Stimulated activated effector memory CD8-positive, alpha-beta T cell treated with anti-CD3 and anti-CD28 coated beads, Interleukin-12 subunit alpha, Interleukin-12 subunit beta, amount 100 ng/mL, for 72 hours (primary cell): ENCODE results near the gene EPS8L3.
"Not testable (repeated sequence)": the region's sequence is repeated elsewhere in the genome, so short reads cannot be mapped to it uniquely, and the experiment has no call there.

ENCODE experiments used
- ATAC-seq: fragments of 150-1000 bp; cut with Tn5 transposase; 2 replicates; pipeline ENCODE4 v1.10.0; 2021
- DNase-seq, 2 donors: peaks; one replicate each; pipeline ENCODE4 v3.0.0; 2021 to 2022; ENCODE audit warnings: low spot score in 2 of 2
- H3K27ac Mint-ChIP-seq: one replicate; pipeline ENCODE4 v1.8.0; 2022; ENCODE audit warnings: mild to moderate bottlenecking, mixed read lengths
- H3K36me3 Mint-ChIP-seq: one replicate; pipeline ENCODE4 v1.8.0; 2022; ENCODE audit warnings: mild to moderate bottlenecking, mixed read lengths
- H3K4me1 Mint-ChIP-seq: one replicate; pipeline ENCODE4 v1.8.0; 2022; ENCODE audit warnings: mixed read lengths
- H3K4me3 Mint-ChIP-seq: one replicate; pipeline ENCODE4 v1.8.0; 2022; ENCODE audit warnings: mild to moderate bottlenecking, mixed read lengths
- H3K9me3 Mint-ChIP-seq: one replicate; pipeline ENCODE4 v1.8.0; 2022; ENCODE audit warnings: mixed read lengths

EPS8L3 gene

DNA sequence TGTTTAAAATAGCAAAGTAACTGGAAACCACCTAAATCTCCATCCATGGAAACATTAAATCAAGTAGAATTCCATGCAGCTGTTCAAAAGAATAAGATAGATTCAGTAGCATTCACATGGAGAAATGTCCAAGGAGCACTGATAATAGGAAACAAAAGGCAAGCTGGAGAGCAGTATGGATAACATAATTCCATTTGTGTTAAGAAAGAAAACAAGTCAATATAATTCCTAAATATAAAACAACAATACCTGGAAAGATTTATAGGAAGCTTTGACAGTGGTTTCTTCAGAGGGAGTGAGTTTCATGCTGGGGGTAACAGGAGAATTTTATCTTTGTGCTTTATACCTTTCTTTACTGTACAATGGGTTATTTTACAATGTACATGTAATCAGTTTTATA is 36.6 kb upstream of the EPS8L3 start:
- H3K4me3 Mint-ChIP-seq, result no peak overlapping the region
- ATAC-seq, result no peak
- H3K9me3 Mint-ChIP-seq, result no peaks in the 10 kb centered on the region
- H3K27ac Mint-ChIP-seq, result peak overlapping the region; percentile 95
- no peak for DNase-seq
- peaks cover 71% of the 10 kb centered on the region for H3K4me1 Mint-ChIP-seq
- H3K36me3 Mint-ChIP-seq, result peaks cover 12% of the 10 kb centered on the region

DNA sequence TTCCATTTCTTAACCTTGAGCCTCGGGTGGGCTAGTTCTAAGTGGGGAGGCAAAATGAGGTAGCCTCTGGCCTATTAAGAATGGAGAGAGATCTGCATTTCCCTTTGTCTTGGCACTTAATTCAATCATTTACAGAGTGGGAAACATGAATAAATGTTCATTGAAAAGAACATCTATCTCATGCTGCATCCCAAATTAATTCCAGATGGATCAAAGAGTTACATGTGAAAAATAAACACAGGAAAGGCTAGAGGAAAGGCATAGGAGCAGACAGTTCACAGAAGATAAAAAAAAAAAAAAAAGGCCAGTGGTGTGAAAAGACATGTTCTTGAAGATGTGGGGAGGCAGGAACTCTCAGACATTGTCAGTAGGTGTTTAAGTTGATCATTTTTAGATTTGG is 35.7 kb upstream of the EPS8L3 start:
- no peak overlapping the region for H3K4me3 Mint-ChIP-seq
- peaks cover 77% of the 10 kb centered on the region for H3K4me1 Mint-ChIP-seq
- H3K36me3 Mint-ChIP-seq, result peaks cover 12% of the 10 kb centered on the region
- no peak for DNase-seq
- no peaks in the 10 kb centered on the region for H3K9me3 Mint-ChIP-seq
- ATAC-seq, result no peak
- peak overlapping the region; percentile 14 for H3K27ac Mint-ChIP-seq

DNA sequence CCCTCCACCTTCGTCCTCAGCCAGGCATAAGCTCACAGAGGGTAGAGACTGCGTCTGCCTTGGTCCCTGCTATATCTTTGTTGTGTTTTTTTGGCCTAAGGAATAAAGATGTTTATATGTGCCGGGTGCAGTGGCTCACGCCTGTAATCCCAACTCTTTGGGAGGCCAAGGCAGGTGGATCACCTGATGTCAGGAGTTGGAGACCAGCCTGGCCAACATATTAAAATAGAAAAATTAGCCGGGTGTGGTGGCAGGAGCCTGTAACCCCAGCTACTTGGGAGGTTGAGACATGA is 33.5 kb upstream of the EPS8L3 start:
- Mint-ChIP-seq H3K27ac (peak overlapping the region; percentile 92), H3K4me1 (peaks cover 77% of the 10 kb centered on the region), H3K4me3 (peak overlapping the region; percentile 49)
- DNase-seq, H3K36me3 Mint-ChIP-seq, ATAC-seq, H3K9me3 Mint-ChIP-seq: not testable (repeated sequence)

DNA sequence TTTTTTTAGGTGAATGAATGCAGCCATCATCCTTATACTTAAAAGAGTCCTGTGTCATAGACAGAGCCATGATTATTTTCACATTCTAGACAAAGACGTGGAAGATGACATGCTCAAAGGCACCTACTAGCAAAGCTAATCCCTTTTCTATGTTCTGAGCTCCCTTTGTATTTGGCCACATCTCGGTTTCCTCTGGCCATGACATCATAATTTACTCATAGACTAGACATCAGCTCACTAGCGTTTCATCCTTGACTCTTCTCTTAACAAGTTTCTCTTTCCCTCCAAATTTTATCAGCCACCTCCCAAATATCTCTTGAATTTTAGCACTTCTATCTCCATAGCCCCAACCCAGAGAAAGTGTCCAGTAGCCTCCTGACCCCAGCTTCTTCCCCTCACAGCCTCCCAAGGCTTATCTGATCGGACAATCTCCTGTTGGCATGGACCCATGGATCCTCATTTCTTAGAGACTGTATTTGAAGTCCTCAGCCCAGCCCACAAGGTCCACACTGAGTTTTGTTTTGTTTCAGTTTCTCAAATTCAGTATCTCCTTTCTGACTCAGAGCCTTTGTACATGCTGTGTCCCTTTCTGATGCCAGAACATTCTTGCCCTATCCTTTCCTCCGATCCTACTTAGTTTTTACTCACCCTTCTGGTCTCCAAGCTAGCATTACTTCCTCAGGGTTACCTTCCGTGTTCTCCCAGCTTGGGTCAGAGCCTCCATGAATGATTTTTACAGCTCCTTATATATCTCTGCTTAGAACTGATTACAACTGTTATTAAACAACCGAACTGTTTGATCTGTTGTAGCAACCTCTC is 33.0 kb upstream of the EPS8L3 start:
- peak overlapping the region; percentile 49 for H3K4me3 Mint-ChIP-seq
- ATAC-seq (peak; percentile 77), DNase-seq (no peak)
- no peaks in the 10 kb centered on the region for H3K9me3 Mint-ChIP-seq
- H3K36me3 Mint-ChIP-seq, result peaks cover 5% of the 10 kb centered on the region
- H3K27ac Mint-ChIP-seq, result peak overlapping the region; percentile 92
- peaks cover 76% of the 10 kb centered on the region for H3K4me1 Mint-ChIP-seq

DNA sequence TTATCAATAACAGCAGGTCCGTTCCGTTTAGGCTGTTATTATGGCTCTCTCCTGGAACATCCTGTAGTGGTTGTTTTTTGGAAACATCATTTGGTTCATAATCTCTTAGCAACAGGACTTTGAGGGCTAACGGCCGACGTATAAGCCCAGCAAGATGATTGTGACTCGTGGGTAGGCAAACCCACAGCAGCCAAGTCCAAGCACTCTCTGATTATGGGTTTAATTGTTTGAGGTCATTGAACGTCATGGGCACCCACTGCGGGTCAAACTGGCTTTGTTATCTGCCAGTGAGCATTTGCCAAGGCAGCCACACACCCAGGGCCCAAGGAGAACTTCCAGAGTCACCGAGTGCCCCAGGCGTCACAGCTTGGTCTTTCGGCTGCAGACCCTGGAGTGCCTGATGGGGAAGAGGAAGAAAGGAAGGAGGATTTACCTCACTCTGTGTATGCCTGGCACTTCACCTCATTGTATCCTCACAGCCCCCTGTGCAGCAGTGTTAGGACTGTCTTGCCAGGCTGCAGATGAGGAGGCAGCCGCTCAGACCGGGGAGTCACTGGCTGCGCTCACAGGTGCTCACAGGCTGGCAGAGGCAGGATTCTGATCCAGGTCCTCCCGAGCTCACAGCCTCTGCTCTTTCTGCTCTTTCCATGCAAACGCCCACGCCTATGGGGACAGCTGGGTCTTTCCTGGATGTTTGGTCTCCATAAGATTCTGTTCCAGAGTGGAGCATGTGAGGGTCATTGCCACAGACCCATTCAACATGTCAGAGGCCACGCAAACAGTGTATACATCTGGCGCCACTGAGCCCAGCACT is 30.8 kb upstream of the EPS8L3 start:
- no peak for DNase-seq
- no peak overlapping the region for H3K27ac Mint-ChIP-seq
- no peak overlapping the region for H3K4me3 Mint-ChIP-seq
- no peak for ATAC-seq
- no peaks in the 10 kb centered on the region for H3K36me3 Mint-ChIP-seq
- H3K4me1 Mint-ChIP-seq, result peaks cover 80% of the 10 kb centered on the region
- H3K9me3 Mint-ChIP-seq, result no peaks in the 10 kb centered on the region

DNA sequence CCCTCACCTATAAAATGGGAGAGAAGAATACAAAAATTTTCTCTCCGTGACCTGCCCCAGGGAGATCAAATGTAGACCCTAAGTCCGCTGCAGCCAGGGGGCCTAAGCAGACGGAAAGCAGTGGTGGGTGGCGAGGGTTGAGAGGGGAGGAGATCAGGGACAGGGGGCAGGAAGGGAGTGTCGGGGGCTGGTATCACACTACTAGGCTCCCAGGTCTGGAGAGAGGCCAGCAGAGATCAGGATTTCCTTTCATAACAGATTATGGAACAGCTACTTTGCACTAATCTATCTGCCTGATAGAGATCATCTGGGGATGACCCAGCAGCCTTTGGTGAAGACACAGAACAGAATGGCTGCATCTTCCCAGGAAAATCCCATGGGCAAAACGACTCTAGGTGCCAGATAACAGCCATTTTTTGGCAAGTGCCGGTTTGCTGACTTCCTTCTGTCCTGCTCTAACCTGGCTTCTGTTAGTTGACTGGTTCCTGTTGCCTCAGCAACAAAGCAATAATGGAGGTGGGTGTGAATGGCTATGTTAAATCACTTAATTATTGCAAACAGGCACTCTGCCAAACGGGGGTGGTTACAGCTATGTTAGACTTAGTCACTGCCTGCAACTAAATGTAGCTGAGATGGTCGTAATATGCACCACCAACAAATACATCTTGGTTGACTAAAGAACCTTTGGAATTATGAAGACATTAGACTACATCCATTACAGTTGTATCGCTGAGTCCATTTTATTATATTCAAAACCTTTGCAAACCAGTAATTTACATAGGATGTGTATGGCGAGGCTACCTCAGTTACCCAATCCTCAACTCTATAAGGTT is 30.0 kb upstream of the EPS8L3 start:
- Mint-ChIP-seq H3K36me3 (no peaks in the 10 kb centered on the region), H3K4me1 (peaks cover 84% of the 10 kb centered on the region), H3K4me3 (peak overlapping the region; percentile 25), H3K9me3 (no peaks in the 10 kb centered on the region), H3K27ac (peak overlapping the region; percentile 96)
- ATAC-seq (peak; percentile 67), DNase-seq (no peak)

DNA sequence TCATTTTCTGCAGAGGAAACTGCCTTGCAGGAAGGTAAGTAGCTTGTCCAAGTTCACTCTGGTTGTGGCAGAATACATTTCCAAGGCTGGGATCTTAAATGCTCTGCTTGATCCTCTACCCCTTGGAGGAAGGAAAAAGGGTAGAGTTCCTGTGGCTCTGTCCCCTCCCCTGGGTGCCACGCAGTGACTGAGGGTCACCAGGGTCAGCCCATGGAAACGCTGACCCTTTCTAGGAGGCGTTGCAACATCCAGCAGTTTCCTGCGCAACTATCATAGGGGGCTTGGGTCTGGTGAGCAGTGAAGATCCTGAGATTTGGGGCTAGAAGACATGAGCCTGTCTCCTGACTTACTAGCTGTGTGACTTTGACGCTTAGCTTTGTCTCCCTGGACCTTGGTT is 29.4 kb upstream of the EPS8L3 start:
- Mint-ChIP-seq H3K9me3 (no peaks in the 10 kb centered on the region), H3K4me1 (peaks cover 87% of the 10 kb centered on the region), H3K36me3 (peaks cover 1% of the 10 kb centered on the region), H3K4me3 (peak overlapping the region; percentile 25), H3K27ac (peak overlapping the region; percentile 96)
- ATAC-seq (no peak), DNase-seq (no peak)

DNA sequence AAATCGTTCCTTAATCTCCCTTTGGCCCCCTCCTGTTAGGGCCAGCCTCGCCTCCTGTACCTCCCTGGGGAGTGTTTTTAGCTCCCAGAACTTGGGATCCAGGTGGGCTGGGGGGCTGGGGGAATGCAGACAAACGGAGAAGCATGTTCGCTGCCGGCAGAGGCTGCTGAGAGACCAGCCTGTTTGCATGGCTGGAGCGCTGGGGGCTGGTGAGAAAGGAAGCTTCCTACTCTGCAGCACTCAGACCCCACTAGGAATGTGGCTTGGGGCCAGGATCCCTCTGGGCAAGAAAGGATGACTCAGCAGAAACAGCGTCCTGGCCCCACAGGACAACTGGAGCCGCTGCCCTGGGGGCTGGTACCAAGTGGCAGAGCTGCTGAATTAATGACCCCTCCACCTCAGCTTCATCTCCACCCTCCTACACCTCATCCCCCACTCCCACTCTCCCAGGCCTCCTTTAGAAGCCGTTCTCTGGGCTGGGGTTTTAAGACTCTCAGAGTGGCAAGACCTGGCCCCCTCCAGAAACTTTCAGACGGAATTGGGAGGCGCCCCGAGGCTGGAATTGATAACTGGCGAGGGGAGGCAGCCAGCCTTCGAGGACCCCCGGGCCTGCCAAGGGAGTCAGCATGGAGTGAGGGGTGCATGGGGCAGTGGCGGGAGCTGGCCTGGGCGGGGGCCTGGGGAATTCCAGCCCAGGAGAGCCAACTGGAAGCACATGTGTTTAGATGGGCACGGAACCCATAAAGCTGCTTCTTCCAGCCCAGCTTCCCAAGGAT is 28.5 kb upstream of the EPS8L3 start:
- DNase-seq (no peak), ATAC-seq (no peak)
- H3K4me3 Mint-ChIP-seq, result no peak overlapping the region
- H3K36me3 Mint-ChIP-seq, result peaks cover 7% of the 10 kb centered on the region
- no peaks in the 10 kb centered on the region for H3K9me3 Mint-ChIP-seq
- H3K27ac Mint-ChIP-seq, result peak overlapping the region; percentile 96
- peaks cover 87% of the 10 kb centered on the region for H3K4me1 Mint-ChIP-seq

DNA sequence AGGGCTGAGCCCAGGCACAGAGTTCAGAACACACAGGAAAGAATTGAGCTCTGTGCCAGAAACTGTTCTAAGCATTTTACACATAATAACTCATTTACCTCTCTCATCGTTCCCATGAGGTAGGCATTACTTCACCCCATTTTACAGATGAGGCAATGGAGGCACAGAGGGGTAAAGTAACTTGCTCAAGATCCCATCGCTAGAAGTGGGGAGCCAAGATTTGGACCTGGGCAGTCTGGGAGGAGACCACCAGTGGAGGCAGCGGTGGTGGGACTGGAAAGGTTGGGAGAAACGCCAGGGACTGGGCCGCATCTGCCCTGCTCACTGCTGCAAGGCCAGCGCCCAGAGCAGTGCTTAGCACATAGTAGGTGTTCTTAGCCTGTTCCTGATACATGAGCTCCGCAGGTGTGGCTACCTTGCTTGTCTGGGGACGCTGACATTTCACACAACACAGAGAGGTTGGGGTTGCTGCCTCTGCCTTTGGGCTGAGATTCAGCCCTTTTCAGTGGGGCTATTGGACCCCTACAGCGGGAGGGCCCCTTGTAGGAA is 27.8 kb upstream of the EPS8L3 start:
- H3K27ac Mint-ChIP-seq, result peak overlapping the region; percentile 96
- DNase-seq (no peak), ATAC-seq (no peak)
- H3K36me3 Mint-ChIP-seq, result peaks cover 7% of the 10 kb centered on the region
- no peaks in the 10 kb centered on the region for H3K9me3 Mint-ChIP-seq
- peaks cover 86% of the 10 kb centered on the region for H3K4me1 Mint-ChIP-seq
- H3K4me3 Mint-ChIP-seq, result peak overlapping the region; percentile 43

DNA sequence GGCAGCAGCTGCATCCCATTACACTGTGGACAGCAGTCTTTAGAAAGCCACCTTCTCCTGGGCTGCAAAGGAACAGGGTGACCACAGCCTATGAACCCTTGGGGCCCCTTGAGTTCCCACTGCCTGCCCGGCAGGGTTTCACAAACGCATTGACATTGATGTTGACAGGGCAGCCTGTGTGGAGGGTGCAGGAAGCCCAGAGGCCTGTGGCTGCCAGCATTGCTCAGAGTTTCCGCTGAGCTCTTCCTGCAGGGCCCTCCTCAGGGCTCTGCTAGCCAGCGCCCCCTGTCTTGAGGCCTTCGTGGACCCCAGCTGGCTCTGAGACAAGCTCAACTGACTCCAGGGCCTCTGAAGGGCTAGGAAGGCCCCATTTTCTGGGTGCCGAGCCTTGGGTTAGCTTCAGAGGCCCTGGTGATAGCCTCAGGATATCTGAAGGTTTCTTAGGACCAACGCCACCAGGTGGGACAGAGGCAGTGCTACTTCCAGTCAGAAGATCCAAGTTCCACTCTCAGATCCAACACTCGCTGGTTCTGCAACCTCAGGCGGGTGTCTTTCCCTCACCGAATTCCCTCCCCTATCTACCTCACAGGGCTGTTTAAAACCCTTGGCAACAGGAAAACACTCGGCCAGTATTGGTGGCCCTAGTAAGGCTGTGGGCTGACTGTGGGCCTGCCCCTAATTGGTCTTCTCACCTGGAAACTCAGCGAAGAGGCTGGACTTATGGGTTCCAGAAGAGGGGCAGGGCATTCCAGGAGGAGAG is 27.2 kb upstream of the EPS8L3 start:
- Mint-ChIP-seq H3K4me1 (peaks cover 87% of the 10 kb centered on the region), H3K27ac (peak overlapping the region; percentile 96), H3K4me3 (peak overlapping the region; percentile 43), H3K9me3 (no peaks in the 10 kb centered on the region), H3K36me3 (peaks cover 7% of the 10 kb centered on the region)
- ATAC-seq (peak; percentile 94), DNase-seq (peak; percentile 67 to 90)

DNA sequence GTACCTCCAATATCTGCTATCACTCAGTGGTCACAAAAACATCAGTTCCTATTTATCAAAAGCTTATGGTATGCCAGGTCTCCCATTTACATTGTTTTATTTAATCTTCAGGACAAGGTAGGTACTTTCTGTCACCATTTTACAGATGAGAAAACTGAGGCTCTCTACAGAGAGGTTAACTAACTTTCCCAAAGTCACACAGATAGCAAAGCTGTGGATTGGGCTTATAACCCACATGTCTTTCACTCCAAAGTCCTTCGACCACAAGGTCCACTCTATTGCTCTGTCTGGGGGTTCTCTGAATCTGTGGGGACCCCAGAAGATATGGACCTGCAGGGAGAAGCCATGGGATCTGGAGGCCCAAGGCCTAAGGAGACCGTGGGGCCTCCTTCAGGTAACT is 26.6 kb upstream of the EPS8L3 start:
- Mint-ChIP-seq H3K9me3 (no peaks in the 10 kb centered on the region), H3K4me1 (peaks cover 87% of the 10 kb centered on the region), H3K36me3 (peaks cover 7% of the 10 kb centered on the region), H3K27ac (peak overlapping the region; percentile 96), H3K4me3 (peak overlapping the region; percentile 43)
- ATAC-seq (no peak), DNase-seq (no peak)

DNA sequence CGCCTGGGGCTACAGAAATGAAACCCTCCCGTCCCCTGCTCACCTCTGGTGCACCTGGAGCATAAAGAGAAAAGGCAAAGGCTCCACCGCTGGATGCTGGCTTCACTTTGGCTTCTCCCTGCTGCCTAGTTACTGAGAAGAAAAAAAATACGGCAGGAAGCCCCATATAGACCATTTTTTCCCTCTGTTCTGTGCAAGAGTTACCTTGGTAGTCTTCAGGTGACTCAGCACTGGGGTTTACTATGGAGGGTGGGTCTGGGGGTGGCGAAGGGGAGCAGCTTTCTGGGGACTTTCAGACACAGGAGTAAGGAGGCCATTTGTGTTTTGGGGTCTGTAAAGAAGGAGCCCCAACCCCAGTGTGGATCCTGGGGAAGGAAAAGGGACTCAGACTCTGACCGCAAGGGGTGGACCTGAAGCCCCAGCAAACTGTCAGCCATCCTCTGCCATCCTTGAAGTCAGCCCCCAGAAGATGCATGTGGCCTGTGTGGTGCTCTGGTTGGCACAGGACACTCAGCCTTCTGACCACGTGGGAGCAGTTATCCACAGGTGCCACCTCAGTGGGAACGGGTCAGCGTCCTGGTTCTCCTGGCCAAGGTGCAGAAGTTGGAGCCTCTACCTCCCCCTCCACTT is 25.9 kb upstream of the EPS8L3 start:
- peak overlapping the region; percentile 43 for H3K4me3 Mint-ChIP-seq
- H3K36me3 Mint-ChIP-seq, result peaks cover 7% of the 10 kb centered on the region
- DNase-seq (no peak), ATAC-seq (no peak)
- no peaks in the 10 kb centered on the region for H3K9me3 Mint-ChIP-seq
- peaks cover 83% of the 10 kb centered on the region for H3K4me1 Mint-ChIP-seq
- H3K27ac Mint-ChIP-seq, result peak overlapping the region; percentile 96

DNA sequence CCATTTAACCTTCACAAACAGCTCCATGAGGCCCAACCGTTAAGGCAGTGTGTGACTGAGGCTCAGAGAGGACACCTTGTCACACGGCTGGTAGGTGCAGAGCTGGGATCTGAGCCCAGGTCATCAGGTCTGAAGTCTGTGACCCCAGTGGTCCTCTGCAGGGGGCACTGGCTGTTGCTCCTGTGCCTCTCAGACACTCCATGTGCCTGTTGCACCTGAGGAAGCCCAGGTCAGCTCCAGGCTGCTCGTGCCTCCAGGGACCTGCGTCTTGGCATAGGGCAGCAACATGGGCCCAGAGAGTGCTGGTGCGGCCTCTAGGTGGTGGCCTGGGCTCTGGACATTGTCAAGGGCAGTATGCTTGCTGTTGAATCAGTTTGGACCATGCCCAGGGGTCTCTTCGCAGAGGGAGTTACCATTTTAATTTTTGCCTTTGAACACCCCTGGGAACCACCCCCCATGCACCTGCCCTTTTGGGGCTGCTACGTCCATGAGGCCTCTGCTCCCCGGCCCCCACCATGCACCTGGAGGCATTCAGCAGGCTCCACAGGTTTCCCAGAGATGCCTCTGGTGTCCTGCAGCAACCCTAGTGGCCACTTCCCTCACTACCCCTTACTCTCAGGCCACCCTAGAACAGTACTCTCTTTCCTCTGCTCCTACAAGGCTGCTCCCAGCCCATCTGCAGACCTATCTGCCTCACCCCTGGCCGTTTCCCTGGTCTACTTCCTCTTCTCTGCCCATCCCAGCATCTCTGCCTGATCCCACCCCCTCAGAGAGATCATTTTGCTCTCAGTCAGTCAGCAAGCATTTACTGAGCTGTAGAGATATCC is 25.2 kb upstream of the EPS8L3 start:
- no peaks in the 10 kb centered on the region for H3K9me3 Mint-ChIP-seq
- no peak for DNase-seq
- peak overlapping the region; percentile 96 for H3K27ac Mint-ChIP-seq
- ATAC-seq, result no peak
- H3K36me3 Mint-ChIP-seq, result peaks cover 7% of the 10 kb centered on the region
- peaks cover 76% of the 10 kb centered on the region for H3K4me1 Mint-ChIP-seq
- H3K4me3 Mint-ChIP-seq, result peak overlapping the region; percentile 43
